ENCODE results near the gene ZNF474. TPM values are rescaled to one million over a fixed set of nuclear protein-coding genes. Genes with fewer than 3 reads are reported as not detected.
"Not testable (repeated sequence)": the region's sequence is repeated elsewhere in the genome, so short reads cannot be mapped to it uniquely, and the experiment has no call there.

Gene ZNF474
- total RNA-seq: 0.10 TPM

DNA sequence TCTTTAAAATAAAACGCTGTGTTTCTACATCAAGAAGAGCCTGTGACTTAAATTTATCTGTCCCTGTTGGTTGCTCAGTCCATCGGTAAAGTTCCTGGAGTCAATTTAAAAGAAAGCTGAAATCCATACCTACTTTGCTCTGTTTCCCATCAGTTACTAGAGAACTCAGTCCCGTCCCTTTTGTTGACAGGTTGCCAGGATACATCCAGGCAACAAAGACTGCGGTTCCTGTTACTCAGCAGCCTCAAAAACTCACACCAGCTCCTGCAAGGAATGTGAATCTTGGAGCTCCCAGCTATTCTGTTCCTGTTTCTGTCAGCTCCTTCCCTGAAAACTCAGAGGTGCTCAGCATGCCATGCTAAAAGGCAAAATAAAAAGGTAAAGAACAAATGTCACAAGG lies at the start of gene ZNF474:
Gene ZNF474 (plus strand): TSS at position 241 of the 400 bp plus-strand sequence. CDS start 22,445 bp downstream, outside the sequence.
- no peak within 1 kb of the TSS for H3K4me3 ChIP-seq (ENCODE audit: low read length)
- no peaks in the 10 kb centered on the region for H3K27me3 ChIP-seq (ENCODE audit: insufficient read depth, low read length)
- H3K9me3 ChIP-seq (ENCODE audit: low read depth, low read length): no peaks in the 10 kb centered on the region
- no peaks in the 10 kb centered on the region for H3K4me1 ChIP-seq (ENCODE audit: insufficient read depth, low read length)

DNA sequence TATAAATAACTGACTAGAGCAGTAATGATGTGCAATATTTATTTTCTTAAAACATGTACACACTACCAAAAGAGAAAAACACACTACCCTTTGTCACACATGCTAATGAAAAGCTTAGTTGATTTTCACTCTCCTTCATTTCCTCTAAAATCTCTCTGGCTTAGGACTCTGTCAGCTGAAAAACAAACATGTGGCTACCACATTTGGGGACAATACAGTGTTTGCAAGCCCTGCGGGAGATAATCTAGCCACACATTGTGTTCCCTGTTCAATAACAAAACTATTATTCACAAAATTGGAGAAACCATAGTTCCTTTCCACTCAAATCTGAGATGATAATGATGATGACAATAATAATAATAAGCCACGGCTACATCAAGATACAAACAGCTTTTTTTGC lies 47.8 kb upstream of the ZNF474 start:
- peaks cover 36% of the 10 kb centered on the region for H3K27me3 ChIP-seq (ENCODE audit: insufficient read depth, low read length)
- no peaks in the 10 kb centered on the region for H3K9me3 ChIP-seq (ENCODE audit: low read depth, low read length)
- H3K4me1 ChIP-seq (ENCODE audit: insufficient read depth, low read length): peaks cover 18% of the 10 kb centered on the region
- H3K4me3 ChIP-seq (ENCODE audit: low read length): no peak overlapping the region

DNA sequence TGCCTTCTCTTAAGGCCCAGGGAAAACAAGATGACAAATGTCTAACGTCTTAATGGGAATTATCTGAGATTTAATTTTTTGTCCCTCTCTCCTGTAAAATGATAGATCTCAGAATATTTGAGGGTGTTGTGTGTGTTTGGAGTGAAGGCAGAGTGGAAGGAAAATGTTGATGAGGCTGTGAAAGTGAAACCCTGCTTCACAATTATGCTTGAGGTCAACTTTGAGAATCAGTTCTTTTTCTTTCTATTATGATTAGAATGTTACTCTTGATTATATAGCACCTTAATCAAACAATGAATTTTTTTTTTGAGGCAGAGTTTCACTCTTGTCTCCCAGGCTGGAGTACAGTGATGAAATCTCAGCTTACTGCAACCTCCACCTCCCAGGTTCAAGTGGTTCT lies 45.8 kb upstream of the ZNF474 start:
- no peak overlapping the region for H3K4me3 ChIP-seq (ENCODE audit: low read length)
- no peaks in the 10 kb centered on the region for H3K4me1 ChIP-seq (ENCODE audit: insufficient read depth, low read length)
- H3K9me3 ChIP-seq (ENCODE audit: low read depth, low read length): no peaks in the 10 kb centered on the region
- H3K27me3 ChIP-seq (ENCODE audit: insufficient read depth, low read length): peaks cover 17% of the 10 kb centered on the region

DNA sequence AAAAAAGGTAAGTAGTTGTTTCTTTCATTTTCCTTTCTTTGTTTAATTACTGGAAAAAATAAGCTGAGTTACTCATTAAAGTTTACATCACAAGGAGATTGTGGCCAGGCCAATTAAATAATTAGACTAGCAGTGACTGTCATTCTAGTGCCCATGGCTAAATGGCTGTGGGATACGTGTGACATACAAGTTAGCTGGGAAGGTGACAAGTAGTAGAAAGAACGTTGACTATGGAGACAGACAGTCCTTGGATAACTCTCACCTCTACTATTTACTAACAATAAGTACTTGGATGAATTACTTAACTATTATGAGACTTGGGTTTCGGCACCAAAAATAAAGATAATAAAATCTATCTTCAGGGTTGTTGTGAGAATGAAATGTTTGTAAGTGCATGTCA lies 44.3 kb upstream of the ZNF474 start:
- H3K9me3 ChIP-seq (ENCODE audit: low read depth, low read length): no peaks in the 10 kb centered on the region
- H3K4me3 ChIP-seq (ENCODE audit: low read length): no peak overlapping the region
- peaks cover 6% of the 10 kb centered on the region for H3K27me3 ChIP-seq (ENCODE audit: insufficient read depth, low read length)
- H3K4me1 ChIP-seq (ENCODE audit: insufficient read depth, low read length): no peaks in the 10 kb centered on the region

DNA sequence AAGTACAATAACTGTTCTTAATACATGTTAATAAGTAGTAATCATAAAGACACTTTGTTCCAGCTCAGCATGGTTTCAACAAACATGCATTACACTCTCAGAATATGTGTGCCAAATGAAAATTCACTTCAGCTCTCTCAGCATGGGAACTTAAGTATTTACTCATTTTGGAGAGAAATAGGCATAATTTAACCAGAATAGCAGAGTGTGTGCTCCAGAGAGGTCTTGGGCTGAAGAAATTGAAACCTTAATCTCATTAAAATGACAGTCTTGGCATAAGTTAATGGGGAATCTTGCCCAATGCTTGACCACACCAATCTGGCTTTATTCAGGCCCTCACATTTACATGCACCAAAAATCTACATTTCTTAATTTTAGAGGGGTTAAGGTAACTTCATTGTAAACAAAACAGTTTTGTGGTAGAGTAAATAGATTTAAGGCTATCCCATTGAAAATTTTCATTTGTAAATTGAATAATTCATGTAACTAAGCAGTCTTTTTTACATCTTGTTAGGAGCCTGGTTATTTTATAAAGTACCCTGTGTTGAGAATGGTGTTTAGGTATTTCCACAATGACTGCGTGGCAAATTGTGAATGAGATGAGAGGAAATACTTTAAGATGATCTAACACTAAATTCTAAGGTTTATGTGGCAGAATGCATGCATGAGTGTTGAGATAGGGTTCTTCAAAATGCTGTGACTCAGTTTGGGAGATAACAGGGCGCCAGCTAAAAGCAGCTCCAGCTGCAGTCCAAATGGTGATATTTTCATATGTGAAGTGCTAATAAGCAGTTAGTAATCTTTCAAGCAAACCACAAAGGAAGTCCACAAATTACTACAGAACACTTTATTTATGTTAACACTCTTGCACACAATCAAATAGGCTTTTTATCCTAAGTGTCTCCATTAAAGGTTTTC lies 40.0 kb upstream of the ZNF474 start:
- Histone ChIP-seq H3K9me3 (ENCODE audit: low read depth, low read length) (no peaks in the 10 kb centered on the region), H3K27me3 (ENCODE audit: insufficient read depth, low read length) (no peaks in the 10 kb centered on the region), H3K4me3 (ENCODE audit: low read length) (no peak overlapping the region), H3K4me1 (ENCODE audit: insufficient read depth, low read length) (no peaks in the 10 kb centered on the region)

DNA sequence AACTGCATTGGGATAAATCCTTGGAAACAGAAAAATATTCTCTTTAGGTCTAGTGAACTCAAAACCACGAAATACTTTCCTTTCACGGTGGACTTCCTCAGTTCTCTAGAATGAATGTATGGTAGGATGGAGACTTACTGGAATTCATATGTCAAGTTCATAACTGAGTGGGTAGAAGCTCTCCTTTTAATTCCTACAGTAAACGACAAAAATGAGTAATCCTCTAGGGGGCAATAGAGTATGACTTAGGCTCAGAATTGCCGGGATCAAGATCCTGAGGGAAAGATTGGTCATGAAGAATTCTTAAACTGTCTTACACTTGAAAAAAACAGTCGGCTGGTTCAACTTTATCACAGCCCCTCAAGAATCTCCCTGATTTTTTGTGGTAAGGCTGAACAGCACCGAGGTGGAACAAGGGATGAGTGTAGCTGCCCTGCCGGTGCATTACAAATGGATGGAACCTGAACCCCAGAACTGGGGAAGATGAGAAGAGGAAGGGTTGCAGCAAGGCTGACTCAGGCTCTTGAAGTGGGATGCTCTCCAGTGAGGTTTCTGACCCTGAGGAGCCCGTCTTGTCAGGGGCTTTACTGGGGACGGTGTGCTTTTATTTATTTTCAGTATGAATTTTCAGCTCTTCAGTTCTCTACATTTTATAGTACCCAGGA lies 37.3 kb upstream of the ZNF474 start:
- Histone ChIP-seq H3K9me3 (ENCODE audit: low read depth, low read length) (no peaks in the 10 kb centered on the region), H3K4me1 (ENCODE audit: insufficient read depth, low read length) (no peaks in the 10 kb centered on the region), H3K4me3 (ENCODE audit: low read length) (no peak overlapping the region), H3K27me3 (ENCODE audit: insufficient read depth, low read length) (no peaks in the 10 kb centered on the region)

DNA sequence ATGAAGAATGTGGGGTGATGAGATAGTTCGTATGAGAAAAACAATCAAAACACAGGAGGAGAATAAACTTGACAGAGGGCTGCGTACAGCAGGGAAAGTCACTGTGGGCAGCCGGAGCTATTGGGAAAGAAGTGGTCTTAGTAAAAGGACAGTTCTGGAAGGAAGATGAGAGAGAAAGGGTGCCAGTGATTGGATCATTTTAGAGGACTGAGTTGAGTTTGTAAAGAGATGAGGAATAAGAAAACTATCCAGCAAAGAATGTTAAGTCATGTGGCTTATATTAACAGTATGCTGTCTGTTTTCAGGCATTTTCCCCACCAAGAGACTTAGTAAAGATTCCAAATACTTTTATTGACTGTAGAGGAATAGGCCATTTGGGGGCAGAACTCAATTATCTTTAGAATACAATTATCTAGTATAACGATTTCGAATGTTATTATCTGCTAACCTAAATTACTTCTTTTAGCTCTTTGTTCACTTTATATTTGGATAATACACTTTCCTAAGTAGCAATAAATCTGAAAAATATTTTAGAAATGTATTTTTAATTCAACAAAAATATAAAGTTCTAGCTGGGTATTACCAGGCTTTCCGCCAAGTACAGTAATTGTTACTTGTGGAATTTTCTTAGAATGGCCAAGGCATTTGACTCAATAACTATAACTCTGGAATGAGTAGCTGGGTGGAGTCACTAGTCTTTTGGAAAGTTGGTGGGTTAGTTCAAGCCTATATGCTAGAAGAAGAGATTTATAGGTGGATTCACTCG lies 35.7 kb upstream of the ZNF474 start:
- H3K27me3 ChIP-seq (ENCODE audit: insufficient read depth, low read length): no peaks in the 10 kb centered on the region
- H3K4me1 ChIP-seq (ENCODE audit: insufficient read depth, low read length): no peaks in the 10 kb centered on the region
- no peaks in the 10 kb centered on the region for H3K9me3 ChIP-seq (ENCODE audit: low read depth, low read length)
- no peak overlapping the region for H3K4me3 ChIP-seq (ENCODE audit: low read length)

DNA sequence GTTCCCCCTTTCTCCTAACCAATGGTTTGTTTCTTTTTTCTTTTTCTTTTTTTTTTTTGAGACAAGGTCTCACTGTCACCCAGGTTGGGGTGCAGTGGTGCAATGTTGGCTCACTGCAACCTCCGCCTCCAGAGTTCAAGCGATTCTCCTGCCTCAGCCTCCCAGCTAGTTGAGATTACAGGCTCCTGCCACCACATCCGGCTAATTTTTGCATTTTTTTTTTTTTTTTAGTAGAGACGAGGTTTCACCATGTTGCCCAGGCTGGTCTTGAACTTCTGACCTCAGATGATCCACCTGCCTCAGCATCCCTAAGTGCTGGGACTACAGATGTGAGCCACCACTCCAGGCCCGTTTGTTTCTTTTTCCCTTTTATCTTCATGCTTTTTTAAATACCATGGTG lies 35.1 kb upstream of the ZNF474 start:
- H3K4me1 ChIP-seq (ENCODE audit: insufficient read depth, low read length); H3K4me3 ChIP-seq (ENCODE audit: low read length); H3K27me3 ChIP-seq (ENCODE audit: insufficient read depth, low read length); H3K9me3 ChIP-seq (ENCODE audit: low read depth, low read length): not testable (repeated sequence)

DNA sequence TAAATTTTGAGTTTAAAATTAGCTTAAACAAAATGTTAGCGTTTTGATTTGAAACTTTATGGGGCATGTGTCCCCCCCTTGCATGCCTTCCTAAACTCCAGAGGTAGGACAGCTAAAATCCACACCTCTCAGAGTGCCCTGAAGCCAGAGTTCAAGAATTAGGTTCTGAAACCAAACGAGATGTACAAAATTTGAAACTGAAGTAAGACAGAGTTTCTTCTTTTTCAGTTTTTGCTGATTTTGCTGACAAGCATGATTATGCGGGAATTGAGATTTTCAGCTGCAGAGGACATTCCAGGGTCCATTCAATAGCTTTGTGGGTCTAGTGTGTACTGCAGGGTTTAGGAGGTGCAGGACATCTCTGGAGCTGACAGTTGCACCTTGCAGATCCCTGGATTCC lies 34.2 kb upstream of the ZNF474 start:
- Histone ChIP-seq H3K9me3 (ENCODE audit: low read depth, low read length) (no peaks in the 10 kb centered on the region), H3K27me3 (ENCODE audit: insufficient read depth, low read length) (no peaks in the 10 kb centered on the region), H3K4me3 (ENCODE audit: low read length) (no peak overlapping the region), H3K4me1 (ENCODE audit: insufficient read depth, low read length) (no peaks in the 10 kb centered on the region)

DNA sequence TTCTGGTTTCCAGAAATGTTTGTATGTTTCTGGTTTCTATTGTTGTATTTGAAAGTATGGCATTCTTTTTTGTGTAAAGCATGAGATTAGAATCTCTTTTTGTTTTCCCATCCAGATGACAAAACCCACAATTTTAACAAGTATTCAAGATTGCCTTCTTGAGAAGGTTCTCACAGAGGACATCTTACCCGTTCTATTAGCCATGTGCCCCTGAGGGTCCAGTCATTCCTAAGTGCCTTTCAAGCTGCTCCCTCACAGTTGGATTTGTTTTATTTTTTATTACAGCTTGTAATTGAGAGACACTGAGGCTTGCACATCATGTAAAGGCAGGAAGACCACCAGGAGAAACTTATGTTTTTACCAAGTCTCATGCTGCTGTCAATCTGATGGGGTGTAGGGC lies 32.0 kb upstream of the ZNF474 start:
- Histone ChIP-seq H3K4me1 (ENCODE audit: insufficient read depth, low read length) (no peaks in the 10 kb centered on the region), H3K4me3 (ENCODE audit: low read length) (no peak overlapping the region), H3K27me3 (ENCODE audit: insufficient read depth, low read length) (no peaks in the 10 kb centered on the region), H3K9me3 (ENCODE audit: low read depth, low read length) (no peaks in the 10 kb centered on the region)

DNA sequence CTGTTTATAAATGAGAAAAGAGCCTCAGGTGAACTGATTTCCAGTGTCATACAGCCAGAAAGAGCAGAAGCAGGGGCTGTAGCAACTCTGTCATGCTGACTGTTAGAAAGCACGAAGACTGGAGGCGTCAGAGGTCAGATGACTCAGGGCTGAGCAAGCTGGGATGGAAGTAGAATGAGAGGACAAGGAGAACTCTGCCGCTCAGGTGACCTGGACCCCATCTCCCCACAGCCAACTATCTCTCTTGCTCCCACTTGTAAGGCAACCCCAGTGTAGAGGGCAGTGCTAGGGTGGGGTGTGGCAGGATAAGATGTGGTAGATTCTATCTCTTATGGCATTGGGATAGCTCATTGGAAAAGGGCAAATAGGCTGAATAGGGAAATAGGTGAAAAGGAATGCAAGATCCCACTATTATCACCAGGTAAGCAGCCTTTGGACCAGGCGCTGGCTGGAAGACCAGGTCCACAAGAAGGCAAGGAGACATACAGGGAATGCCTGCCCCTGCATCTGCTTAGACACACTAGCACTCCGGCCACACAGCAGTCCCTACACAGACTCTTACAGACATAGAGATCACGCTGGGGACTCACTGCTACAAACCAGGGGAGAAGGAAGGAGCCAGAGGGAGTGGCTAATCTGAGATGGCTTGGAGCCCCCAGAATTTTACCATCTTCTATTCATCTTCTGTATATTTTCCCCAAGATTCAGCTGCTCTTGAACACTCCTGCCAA lies 30.1 kb upstream of the ZNF474 start:
- Histone ChIP-seq H3K27me3 (ENCODE audit: insufficient read depth, low read length) (no peaks in the 10 kb centered on the region), H3K4me1 (ENCODE audit: insufficient read depth, low read length) (no peaks in the 10 kb centered on the region), H3K4me3 (ENCODE audit: low read length) (no peak overlapping the region), H3K9me3 (ENCODE audit: low read depth, low read length) (no peaks in the 10 kb centered on the region)

DNA sequence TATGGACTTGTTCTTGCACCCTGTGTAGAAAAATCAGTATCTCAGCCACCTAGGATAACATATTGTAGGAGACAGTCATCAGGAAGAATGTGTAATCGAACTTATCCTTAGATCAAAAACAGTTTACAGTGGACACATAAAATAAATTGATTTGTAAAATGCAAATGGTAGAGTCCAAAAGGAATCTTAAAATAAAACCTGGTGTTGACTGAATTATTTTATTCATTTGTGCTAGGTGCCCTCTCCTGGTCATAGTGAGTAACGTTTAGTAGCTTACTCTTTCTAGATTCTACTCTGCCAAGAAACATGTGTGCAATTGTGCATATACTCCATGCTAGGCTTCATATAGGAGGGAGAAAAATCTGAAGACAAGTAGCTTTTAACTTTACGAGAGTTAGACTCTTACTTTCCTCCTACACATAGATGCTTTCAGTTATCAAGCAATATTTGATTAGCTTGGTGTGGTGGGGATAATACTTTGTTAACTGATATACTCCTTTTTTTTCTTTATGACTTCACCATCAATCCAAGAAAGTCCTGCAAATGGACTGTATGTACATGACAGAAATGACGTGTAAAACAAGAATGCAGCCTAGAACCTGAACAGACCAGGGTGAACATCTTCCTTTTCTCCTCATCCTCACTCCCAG lies 27.6 kb upstream of the ZNF474 start:
- Histone ChIP-seq H3K4me3 (ENCODE audit: low read length) (no peak overlapping the region), H3K9me3 (ENCODE audit: low read depth, low read length) (no peaks in the 10 kb centered on the region), H3K27me3 (ENCODE audit: insufficient read depth, low read length) (no peaks in the 10 kb centered on the region), H3K4me1 (ENCODE audit: insufficient read depth, low read length) (no peaks in the 10 kb centered on the region)

DNA sequence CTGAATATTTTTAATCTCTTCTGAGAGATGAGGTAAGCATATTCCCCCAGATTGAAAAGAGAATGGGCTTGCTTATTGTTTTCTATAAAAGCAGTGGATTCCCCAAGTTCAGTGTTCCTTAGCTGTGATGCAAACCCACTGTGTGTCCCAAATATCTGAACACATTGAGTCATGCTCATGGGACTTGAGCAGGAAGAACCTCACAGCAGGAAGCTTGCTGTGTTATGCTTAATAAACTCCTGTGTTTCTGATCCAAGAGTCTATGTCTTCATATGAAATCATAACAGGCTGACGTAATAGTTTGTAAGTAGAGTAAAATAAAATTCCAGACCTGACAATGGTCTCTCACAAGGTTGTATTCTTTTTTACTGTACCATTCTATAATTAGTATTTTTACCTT lies 26.5 kb upstream of the ZNF474 start:
- H3K4me3 ChIP-seq (ENCODE audit: low read length): no peak overlapping the region
- H3K4me1 ChIP-seq (ENCODE audit: insufficient read depth, low read length): no peaks in the 10 kb centered on the region
- H3K9me3 ChIP-seq (ENCODE audit: low read depth, low read length): no peaks in the 10 kb centered on the region
- no peaks in the 10 kb centered on the region for H3K27me3 ChIP-seq (ENCODE audit: insufficient read depth, low read length)

DNA sequence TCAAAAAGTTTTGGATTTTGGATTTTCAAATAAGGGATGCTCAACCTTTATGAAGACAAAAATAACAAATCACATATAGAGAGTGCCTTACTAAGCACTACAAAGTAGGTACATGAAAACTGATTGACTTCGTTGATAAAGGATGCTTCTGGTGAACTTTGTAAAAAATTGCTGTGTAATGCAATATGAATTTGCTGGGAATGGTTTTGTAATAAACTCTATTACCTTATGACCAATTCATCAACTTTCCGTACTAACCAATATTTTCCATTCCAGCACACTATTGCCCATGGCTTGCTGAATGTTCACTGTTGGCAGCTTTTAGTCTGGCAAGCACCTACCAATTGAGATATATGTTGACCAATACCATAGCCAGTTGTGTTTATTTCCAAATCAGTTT lies 23.4 kb upstream of the ZNF474 start:
- Histone ChIP-seq H3K9me3 (ENCODE audit: low read depth, low read length) (no peaks in the 10 kb centered on the region), H3K4me3 (ENCODE audit: low read length) (no peak overlapping the region), H3K4me1 (ENCODE audit: insufficient read depth, low read length) (no peaks in the 10 kb centered on the region), H3K27me3 (ENCODE audit: insufficient read depth, low read length) (no peaks in the 10 kb centered on the region)
